GM21576 (cell line): ENCODE results near the gene PDGFRB.
A peak's percentile ranks its signal among the peaks of the same experiment; 100 is the strongest.
"Not testable (repeated sequence)": the region's sequence is repeated elsewhere in the genome, so short reads cannot be mapped to it uniquely, and the experiment has no call there.

Experiments used
- ATAC-seq: cut with Tn5 transposase; IDR thresholded peaks from one replicate; pipeline ENCODE4 v1.9.1; 2021; ENCODE audit warnings: mild to moderate bottlenecking, moderate library complexity; ENCODE audit not compliant: unreplicated experiment

Gene PDGFRB

GRCh38 chr5:150092159-150092787, 63.4 kb downstream of the PDGFRB start:
- peak; percentile 88 for ATAC-seq

GRCh38 chr5:150085950-150086715, 69.5 kb downstream of the PDGFRB start, which contains the start of gene CSF1R:
CSF1R (minus strand) TSS chr5:150086554; CDS start chr5:150086427, 127 bp downstream.
- ATAC-seq = no peak

GRCh38 chr5:150085191-150085912, 70.3 kb downstream of the PDGFRB start:
- no peak for ATAC-seq

- ATAC-seq = not testable (repeated sequence)
Measured at GRCh38 chr5:150084754-150085153, 70.9 kb downstream of the PDGFRB start.

GRCh38 chr5:150082889-150083288, 72.8 kb downstream of the PDGFRB start:
- ATAC-seq = no peak

GRCh38 chr5:150082374-150082773, 73.3 kb downstream of the PDGFRB start:
- ATAC-seq = peak; percentile 8

- ATAC-seq = peak; percentile 90
Measured at GRCh38 chr5:150081541-150082283, 73.9 kb downstream of the PDGFRB start.

- no peak for ATAC-seq
Measured at GRCh38 chr5:150080696-150081435, 74.8 kb downstream of the PDGFRB start.

- no peak for ATAC-seq
Measured at GRCh38 chr5:150079909-150080461, 75.7 kb downstream of the PDGFRB start.

GRCh38 chr5:150078802-150079689, 76.6 kb downstream of the PDGFRB start:
- ATAC-seq = no peak

- ATAC-seq = no peak
Measured at GRCh38 chr5:150077996-150078801, 77.4 kb downstream of the PDGFRB start.

GRCh38 chr5:150077060-150077459, 78.6 kb downstream of the PDGFRB start:
- ATAC-seq = no peak

- no peak for ATAC-seq
Measured at GRCh38 chr5:150075806-150076205, 79.8 kb downstream of the PDGFRB start.

GRCh38 chr5:150075233-150075632, 80.4 kb downstream of the PDGFRB start:
- ATAC-seq = no peak

GRCh38 chr5:150073677-150074076, 82.0 kb downstream of the PDGFRB start:
- no peak for ATAC-seq

GRCh38 chr5:150073086-150073625, 82.5 kb downstream of the PDGFRB start:
- no peak for ATAC-seq

GRCh38 chr5:150070821-150071220, 84.8 kb downstream of the PDGFRB start:
- no peak for ATAC-seq
